ENCODE measurements around the gene NKX2-8.

GRCh38 chr14:36579573-36580140, 2.8 kb downstream of the NKX2-8 start:
- no peak for TF ChIP-seq CTCF (optimal IDR thresholded peaks at IDR 0.05 in 1 of 3, IDR thresholded peaks at IDR 0.05 in 1 of 3, conservative IDR thresholded peaks at IDR 0.05 in 1 of 3; ENCODE audit: extremely low read depth in 1 of 3, insufficient read depth in 2 of 3, low read length in 3 of 3)
- no peak for TF ChIP-seq EZH2 (IDR thresholded peaks at IDR 0.05; ENCODE audit: low read length)

All from keratinocyte (primary cell).